ENCODE results near the gene LCN1.

DNA sequence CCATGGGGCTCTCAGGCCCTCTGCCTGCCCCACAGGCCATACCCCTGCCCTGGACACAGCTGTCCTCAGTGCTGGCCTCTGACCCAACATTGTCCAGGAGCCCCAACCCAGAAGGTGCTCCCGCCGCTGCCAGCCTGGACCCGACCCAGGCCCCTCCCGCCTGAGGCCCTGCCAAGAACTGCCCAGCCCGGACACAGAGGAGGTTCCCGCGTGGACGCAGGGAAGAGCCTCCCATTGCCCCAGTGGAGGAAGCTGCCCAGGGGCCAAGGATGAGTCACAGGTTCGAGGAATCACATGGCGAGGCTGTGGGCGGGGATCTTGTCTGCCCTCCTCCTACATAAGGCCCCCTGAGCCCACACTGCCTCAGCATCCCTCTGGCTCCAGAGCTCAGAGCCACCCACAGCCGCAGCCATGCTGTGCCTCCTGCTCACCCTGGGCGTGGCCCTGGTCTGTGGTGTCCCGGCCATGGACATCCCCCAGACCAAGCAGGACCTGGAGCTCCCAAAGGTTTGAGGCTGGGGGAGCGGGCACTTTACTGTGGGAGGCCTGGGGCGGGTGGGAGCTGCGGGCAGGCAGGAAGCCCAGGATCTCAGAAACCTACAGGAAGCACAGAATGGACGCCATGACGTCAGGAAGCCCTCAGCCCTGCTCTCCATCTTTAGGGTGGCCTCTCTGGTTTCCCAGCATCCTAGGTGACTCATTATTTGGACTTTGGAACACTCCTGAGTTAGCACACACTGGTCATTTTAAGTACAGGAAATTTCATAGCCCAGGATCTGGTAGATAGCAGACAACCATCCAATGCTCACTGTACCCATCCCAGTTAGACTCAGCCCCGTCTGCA, 40.4 kb downstream of the LCN1 start, which contains the start of gene PAEP:
- no peak for TF ChIP-seq POLR2A (IDR thresholded peaks at IDR 0.05; ENCODE audit: low read depth, low read length)
- TF ChIP-seq, protein P1, sequence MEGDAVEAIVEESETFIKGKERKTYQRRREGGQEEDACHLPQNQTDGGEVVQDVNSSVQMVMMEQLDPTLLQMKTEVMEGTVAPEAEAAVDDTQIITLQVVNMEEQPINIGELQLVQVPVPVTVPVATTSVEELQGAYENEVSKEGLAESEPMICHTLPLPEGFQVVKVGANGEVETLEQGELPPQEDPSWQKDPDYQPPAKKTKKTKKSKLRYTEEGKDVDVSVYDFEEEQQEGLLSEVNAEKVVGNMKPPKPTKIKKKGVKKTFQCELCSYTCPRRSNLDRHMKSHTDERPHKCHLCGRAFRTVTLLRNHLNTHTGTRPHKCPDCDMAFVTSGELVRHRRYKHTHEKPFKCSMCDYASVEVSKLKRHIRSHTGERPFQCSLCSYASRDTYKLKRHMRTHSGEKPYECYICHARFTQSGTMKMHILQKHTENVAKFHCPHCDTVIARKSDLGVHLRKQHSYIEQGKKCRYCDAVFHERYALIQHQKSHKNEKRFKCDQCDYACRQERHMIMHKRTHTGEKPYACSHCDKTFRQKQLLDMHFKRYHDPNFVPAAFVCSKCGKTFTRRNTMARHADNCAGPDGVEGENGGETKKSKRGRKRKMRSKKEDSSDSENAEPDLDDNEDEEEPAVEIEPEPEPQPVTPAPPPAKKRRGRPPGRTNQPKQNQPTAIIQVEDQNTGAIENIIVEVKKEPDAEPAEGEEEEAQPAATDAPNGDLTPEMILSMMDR (conservative IDR thresholded peaks at IDR 0.05; ENCODE audit: low read depth, low read length), result no peak
- no peak for TF ChIP-seq FOS (IDR thresholded peaks at IDR 0.05; ENCODE audit: low read depth, low read length)
- TF ChIP-seq NFE2L2 (IDR thresholded peaks at IDR 0.05; ENCODE audit: low read depth, low read length), result no peak
- TF ChIP-seq, protein P2, sequence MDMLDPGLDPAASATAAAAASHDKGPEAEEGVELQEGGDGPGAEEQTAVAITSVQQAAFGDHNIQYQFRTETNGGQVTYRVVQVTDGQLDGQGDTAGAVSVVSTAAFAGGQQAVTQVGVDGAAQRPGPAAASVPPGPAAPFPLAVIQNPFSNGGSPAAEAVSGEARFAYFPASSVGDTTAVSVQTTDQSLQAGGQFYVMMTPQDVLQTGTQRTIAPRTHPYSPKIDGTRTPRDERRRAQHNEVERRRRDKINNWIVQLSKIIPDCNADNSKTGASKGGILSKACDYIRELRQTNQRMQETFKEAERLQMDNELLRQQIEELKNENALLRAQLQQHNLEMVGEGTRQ (IDR thresholded peaks at IDR 0.05; ENCODE audit: low read depth, low read length), result no peak
- no peak for TF ChIP-seq RAD21 (IDR thresholded peaks at IDR 0.05; ENCODE audit: low read length)
- no peak for TF ChIP-seq MAZ (IDR thresholded peaks at IDR 0.05; ENCODE audit: borderline replicate concordance, low read depth, low read length)
- TF ChIP-seq CEBPB (IDR thresholded peaks at IDR 0.05; ENCODE audit: low read depth, low read length), result no peak
- no peak for TF ChIP-seq MXI1 (IDR thresholded peaks at IDR 0.05; ENCODE audit: borderline replicate concordance, low read depth, low read length)
- TF ChIP-seq RFX5 (IDR thresholded peaks at IDR 0.05; ENCODE audit: low read depth, low read length), result no peak
- no peak for TF ChIP-seq RCOR1 (IDR thresholded peaks at IDR 0.05; ENCODE audit: insufficient replicate concordance, low read length)
- TF ChIP-seq CHD1 (IDR thresholded peaks at IDR 0.05; ENCODE audit: low read depth, low read length), result no peak

Data from IMR-90 (cell line).